B cell (primary cell): ENCODE measurements around the gene GPC4. TPM values are rescaled to one million over a fixed set of nuclear protein-coding genes. Genes with fewer than 3 reads are reported as not detected.

Experiments used
- ATAC-seq: fragments of 200-7000 bp; cut with Tn5 transposase; one replicate; pipeline ENCODE4 v1.10.0; 2021; ENCODE audit warnings: low read depth, mild to moderate bottlenecking, moderate number of reproducible peaks, moderate library complexity
- CTCF ChIA-PET: fragments of 350-600 bp; sonication (Branson Sonifier 250); formaldehyde crosslinking; loops from one replicate; lab custom pipeline; 2021; ENCODE audit warnings: antibody characterized with exemption, inconsistent platforms; lab: Charles Lee
- POLR2A ChIA-PET: fragments of 350-600 bp; sonication (Branson Sonifier 250); formaldehyde crosslinking; loops from one replicate; lab custom pipeline; 2021; ENCODE audit warnings: antibody characterized with exemption; lab: Charles Lee
- DNase-seq: peaks from one replicate; pipeline ENCODE4 v3.0.0; 2013
- H2AFZ ChIP-seq: 2 replicates; pipeline ENCODE4 v1.6.1; 2012; ENCODE audit warnings: mild to moderate bottlenecking, low read depth, low read length; ENCODE audit not compliant: insufficient read depth, poor library complexity, severe bottlenecking
- H3K27ac ChIP-seq, 2 donors: 1 replicate in 1 of 2; 2 replicates in 1 of 2; pipeline ENCODE4 v1.5.1; 2012 to 2013; ENCODE audit warnings: low read length in 2 of 2, mild to moderate bottlenecking in 2 of 2, moderate library complexity in 1 of 2
- H3K27me3 ChIP-seq, 4 experiments: fragments of 200-600 bp in 1 of 4; sonication (generic) in 1 of 4; replicated peaks in 1 of 4; 1 replicate in 2 of 4; 2 replicates in 2 of 4; pipeline versions ENCODE4 v1.6.1 to v1.7.0; 2013 to 2016; ENCODE audit warnings: low read length in 3 of 4, mild to moderate bottlenecking in 2 of 4, mixed read lengths in 1 of 4, moderate library complexity in 1 of 4; ENCODE audit not compliant: insufficient read depth in 4 of 4, control insufficient read depth in 3 of 4; ENCODE audit errors: control extremely low read depth in 1 of 4
- H3K36me3 ChIP-seq, 2 experiments: replicated peaks in 1 of 2; 1 replicate in 1 of 2; 2 replicates in 1 of 2; pipeline versions ENCODE4 v1.6.1 to v1.7.1; 2013; ENCODE audit warnings: low read length in 1 of 2; ENCODE audit not compliant: insufficient read depth in 2 of 2, control insufficient read depth in 1 of 2; ENCODE audit errors: control extremely low read depth in 1 of 2, extremely low read depth in 1 of 2
- H3K4me1 ChIP-seq, 2 donors: fragments of 200-600 bp in 1 of 2; sonication (generic) in 1 of 2; 1 replicate in 1 of 2; 2 replicates in 1 of 2; pipeline versions ENCODE4 v1.5.1 to v1.6.1; 2013 to 2017; ENCODE audit warnings: low read length in 2 of 2; ENCODE audit not compliant: control insufficient read depth in 2 of 2, insufficient read depth in 2 of 2
- H3K4me2 ChIP-seq: replicated peaks from 2 replicates; pipeline ENCODE3; 2012; ENCODE audit warnings: mild to moderate bottlenecking, low read depth, low read length; ENCODE audit not compliant: poor library complexity, severe bottlenecking
- H3K4me3 ChIP-seq, 5 experiments: fragments of 200-600 bp in 1 of 5; sonication (generic) in 1 of 5; 1 replicate in 3 of 5; 2 replicates in 2 of 5; pipeline versions ENCODE4 v1.5.1 to v1.7.0; 2011 to 2016; ENCODE audit warnings: low read length in 4 of 5, mild to moderate bottlenecking in 4 of 5, low read depth in 2 of 5, control low read depth in 1 of 5, moderate library complexity in 1 of 5; ENCODE audit not compliant: insufficient read depth in 1 of 5; ENCODE audit errors: control extremely low read depth in 1 of 5, extremely low read depth in 1 of 5
- H3K79me2 ChIP-seq: fragments of 200-600 bp; sonication (generic); one replicate; pipeline ENCODE4 v1.6.0; 2016; ENCODE audit warnings: low read length; ENCODE audit not compliant: control insufficient read depth, insufficient read depth
- H3K9ac ChIP-seq: fragments of 200-600 bp; sonication (generic); 2 replicates; pipeline ENCODE4 v1.6.1; 2017; ENCODE audit warnings: mild to moderate bottlenecking, low read length, moderate library complexity
- H3K9me3 ChIP-seq, 3 donors: one replicate each; pipeline versions ENCODE4 v1.6.1 to v1.7.1; 2013; ENCODE audit warnings: low read length in 2 of 3; ENCODE audit not compliant: control insufficient read depth in 2 of 3, insufficient read depth in 1 of 3; ENCODE audit errors: control extremely low read depth in 1 of 3
- H4K20me1 ChIP-seq: 2 replicates; pipeline ENCODE4 v1.6.0; 2012; ENCODE audit warnings: mild to moderate bottlenecking, low read length; ENCODE audit not compliant: insufficient read depth, control insufficient read depth, poor library complexity, severe bottlenecking
- H3K27ac Mint-ChIP-seq: one replicate; pipeline ENCODE4 v1.8.0; 2021; ENCODE audit warnings: mixed read lengths
- H3K27me3 Mint-ChIP-seq: one replicate; pipeline ENCODE4 v1.8.0; 2021; ENCODE audit warnings: mixed read lengths
- H3K4me1 Mint-ChIP-seq: one replicate; pipeline ENCODE4 v1.8.0; 2021; ENCODE audit warnings: mixed read lengths
- H3K4me3 Mint-ChIP-seq: one replicate; pipeline ENCODE4 v1.8.0; 2021; ENCODE audit warnings: mixed read lengths
- H3K9me3 Mint-ChIP-seq: one replicate; pipeline ENCODE4 v1.8.0; 2022; ENCODE audit warnings: mixed read lengths; ENCODE audit not compliant: insufficient read depth
- CTCF ChIP-seq: fragments of 200-600 bp; IDR thresholded peaks from one replicate; pipeline ENCODE4 v1.8.0; 2022; ENCODE audit warnings: antibody characterized with exemption, mild to moderate bottlenecking
- EZH2 ChIP-seq: IDR thresholded peaks from 2 replicates; pipeline ENCODE4 v1.6.1; 2012; ENCODE audit warnings: borderline replicate concordance, low read depth, mild to moderate bottlenecking, moderate library complexity, low read length; ENCODE audit not compliant: insufficient read depth, poor library complexity, severe bottlenecking
- WGBS: methylation state at CpG from one replicate; pipeline ENCODE4 v1.1.5; 2013; ENCODE audit warnings: missing lambda C conversion rate; ENCODE audit not compliant: insufficient coverage; 5-methylcytosine and 5-hydroxymethylcytosine counted together
- intact Hi-C: fragments of 100-400 bp; cut with micrococcal nuclease; formaldehyde crosslinking; loops from one replicate; pipeline ENCODE4 v1.10.0; 2022
- polyA plus RNA-seq: library from polyadenylated mRNA; depleted of rRNA; stranded (reverse); fragments of >200 nt; gene quantifications from 2 replicates; pipeline ENCODE4 v1.2.3, GENCODE V29; 2012
- total RNA-seq, 2 donors: library from RNA; stranded (reverse); fragments of 120-200 nt in 1 of 2; gene quantifications; 1 replicate in 1 of 2; 2 replicates in 1 of 2; pipeline versions ENCODE4 v1.2.3 to v1.2.4, GENCODE V29; 2013 to 2022

GPC4 gene
- total and polyA plus RNA-seq, 2 donors (not counting 1 experiment from before 2014, with no cell fraction given) = 0.30 to 0.47 TPM

DNA sequence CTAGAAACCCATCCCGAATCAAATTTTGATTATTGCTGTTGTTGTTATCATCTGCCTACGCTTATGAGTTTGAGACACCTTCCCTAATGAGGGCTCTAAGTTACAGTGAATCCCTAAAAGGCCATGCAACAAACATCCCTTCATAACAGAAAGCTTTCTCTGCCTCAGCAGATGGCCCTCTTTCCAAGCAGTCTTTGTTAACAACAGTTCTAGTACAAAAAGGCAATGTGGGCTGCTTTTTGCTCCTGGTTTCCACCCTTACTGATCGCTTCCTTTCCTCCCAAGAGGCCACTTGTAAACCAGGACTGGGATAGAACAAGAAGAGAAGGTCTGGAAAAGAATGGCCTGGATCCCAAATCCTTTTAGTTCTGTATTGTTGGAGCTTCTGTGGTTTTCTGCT, 24.2 kb downstream of the GPC4 start:
- H3K4me2 ChIP-seq = no peak overlapping the region
- POLR2A ChIA-PET = no interaction called here
- H3K4me1 ChIP-seq = no peaks in the 10 kb centered on the region
- H3K27me3 Mint-ChIP-seq = peaks cover 4% of the 10 kb centered on the region
- intact Hi-C loops = no loop called here
- H3K27ac ChIP-seq = no peak overlapping the region
- no peaks in the 10 kb centered on the region for H3K79me2 ChIP-seq
- CTCF ChIA-PET = no interaction called here
- H3K4me1 Mint-ChIP-seq = no peaks in the 10 kb centered on the region
- no peaks in the 10 kb centered on the region for H3K36me3 ChIP-seq
- H3K9ac ChIP-seq = no peak overlapping the region
- no peak overlapping the region for H3K4me3 Mint-ChIP-seq
- no peak overlapping the region for H3K27ac Mint-ChIP-seq
- no peak overlapping the region for H2AFZ ChIP-seq
- no peaks in the 10 kb centered on the region for H3K27me3 ChIP-seq
- no peaks in the 10 kb centered on the region for H3K9me3 ChIP-seq
- no CpG with 5 or more reads among the region's 3 CpGs for WGBS
- no peak overlapping the region for H3K4me3 ChIP-seq
- H4K20me1 ChIP-seq = no peaks in the 10 kb centered on the region
- DNase-seq (no peak), ATAC-seq (no peak)
- H3K9me3 Mint-ChIP-seq = no peaks in the 10 kb centered on the region
- TF ChIP-seq CTCF (no peak), EZH2 (no peak)

- CTCF ChIA-PET = no interaction called here
- Histone ChIP-seq H3K27me3 (no peaks in the 10 kb centered on the region), H3K9me3 (no peaks in the 10 kb centered on the region), H3K27ac (no peak overlapping the region), H3K4me2 (no peak overlapping the region), H3K79me2 (no peaks in the 10 kb centered on the region), H4K20me1 (no peaks in the 10 kb centered on the region), H3K36me3 (no peaks in the 10 kb centered on the region), H3K9ac (no peak overlapping the region), H3K4me3 (no peak overlapping the region), H3K4me1 (no peaks in the 10 kb centered on the region), H2AFZ (no peak overlapping the region)
- intact Hi-C loops = no loop called here
- H3K9me3 Mint-ChIP-seq = no peaks in the 10 kb centered on the region
- H3K27ac Mint-ChIP-seq = no peak overlapping the region
- no peaks in the 10 kb centered on the region for H3K4me1 Mint-ChIP-seq
- POLR2A ChIA-PET = no interaction called here
- ATAC-seq = no peak
- peaks cover 4% of the 10 kb centered on the region for H3K27me3 Mint-ChIP-seq
- DNase-seq = no peak
- H3K4me3 Mint-ChIP-seq = no peak overlapping the region
- no peak for TF ChIP-seq EZH2
- no peak for TF ChIP-seq CTCF
- no CpG with 5 or more reads among the region's 5 CpGs for WGBS
These were observed 24.6 kb downstream of the GPC4 start for GRCh38 chrX:133390676-133391075.
